ENCODE measurements around the gene HNRNPL.

HNRNPL gene

GRCh38 chr19:38845374-38846024 lies 4.3 kb downstream of the HNRNPL start:
- DNase-seq (ENCODE audit: low read depth): no peak

GRCh38 chr19:38844093-38844686 lies 5.6 kb downstream of the HNRNPL start:
- no peak for DNase-seq (ENCODE audit: low read depth)

GRCh38 chr19:38843175-38843758 lies 6.5 kb downstream of the HNRNPL start:
- no peak for DNase-seq (ENCODE audit: low read depth)

- DNase-seq (ENCODE audit: low read depth): no peak
Observed at GRCh38 chr19:38842439-38843174, 7.2 kb downstream of the HNRNPL start.

GRCh38 chr19:38841787-38842438 lies 7.9 kb downstream of the HNRNPL start:
- DNase-seq (ENCODE audit: low read depth): no peak

- DNase-seq (ENCODE audit: low read depth): no peak
Observed at GRCh38 chr19:38841180-38841766, 8.5 kb downstream of the HNRNPL start.

- no peak for DNase-seq (ENCODE audit: low read depth)
Observed at GRCh38 chr19:38840583-38840968, 9.2 kb downstream of the HNRNPL start.

GRCh38 chr19:38839816-38840582 lies 9.8 kb downstream of the HNRNPL start:
- no peak for DNase-seq (ENCODE audit: low read depth)

GRCh38 chr19:38838986-38839761 lies 10.6 kb downstream of the HNRNPL start:
- DNase-seq (ENCODE audit: low read depth): no peak

GRCh38 chr19:38838208-38838985 lies 11.4 kb downstream of the HNRNPL start:
- no peak for DNase-seq (ENCODE audit: low read depth)

- DNase-seq (ENCODE audit: low read depth): no peak
Observed at GRCh38 chr19:38837656-38838121, 12.1 kb downstream of the HNRNPL start.

GRCh38 chr19:38836983-38837626 lies 12.7 kb downstream of the HNRNPL start:
- no peak for DNase-seq (ENCODE audit: low read depth)

- no peak for DNase-seq (ENCODE audit: low read depth)
Observed at GRCh38 chr19:38836159-38836982, 13.4 kb downstream of the HNRNPL start.

GRCh38 chr19:38834590-38834989 lies 15.2 kb downstream of the HNRNPL start:
- no peak for DNase-seq (ENCODE audit: low read depth)

- no peak for DNase-seq (ENCODE audit: low read depth)
Observed at GRCh38 chr19:38834104-38834490, 15.7 kb downstream of the HNRNPL start.

GRCh38 chr19:38833092-38833425 lies 16.7 kb downstream of the HNRNPL start:
- DNase-seq (ENCODE audit: low read depth): no peak

- no peak for DNase-seq (ENCODE audit: low read depth)
Observed at GRCh38 chr19:38831142-38831605, 18.6 kb downstream of the HNRNPL start.

GRCh38 chr19:38830039-38830733 lies 19.6 kb downstream of the HNRNPL start:
- DNase-seq (ENCODE audit: low read depth): no peak
